Activated CD8-positive, alpha-beta memory T cell treated with anti-CD3 and anti-CD28 coated beads for 36 hours (primary cell): ENCODE results near the gene WEE2. TPM values are rescaled to one million over a fixed set of nuclear protein-coding genes. Genes with fewer than 3 reads are reported as not detected.
"Not testable (repeated sequence)": the region's sequence is repeated elsewhere in the genome, so short reads cannot be mapped to it uniquely, and the experiment has no call there.

ENCODE experiments used
- CTCF ChIA-PET: fragments of 350-600 bp; sonication (Branson Sonifier 250); formaldehyde crosslinking; loops from one replicate; lab custom pipeline; 2021; ENCODE audit warnings: antibody characterized with exemption; lab: Charles Lee
- POLR2A ChIA-PET: fragments of 350-600 bp; sonication (Branson Sonifier 250); formaldehyde crosslinking; loops from one replicate; lab custom pipeline; 2021; ENCODE audit warnings: antibody characterized with exemption; lab: Charles Lee
- total RNA-seq, 2 experiments: library from RNA; stranded (reverse); gene quantifications; one replicate each; pipeline ENCODE4 v1.2.3, GENCODE V29; 2021

The WEE2 gene
- total RNA-seq, 2 experiments from 2014 or later = not detected

DNA sequence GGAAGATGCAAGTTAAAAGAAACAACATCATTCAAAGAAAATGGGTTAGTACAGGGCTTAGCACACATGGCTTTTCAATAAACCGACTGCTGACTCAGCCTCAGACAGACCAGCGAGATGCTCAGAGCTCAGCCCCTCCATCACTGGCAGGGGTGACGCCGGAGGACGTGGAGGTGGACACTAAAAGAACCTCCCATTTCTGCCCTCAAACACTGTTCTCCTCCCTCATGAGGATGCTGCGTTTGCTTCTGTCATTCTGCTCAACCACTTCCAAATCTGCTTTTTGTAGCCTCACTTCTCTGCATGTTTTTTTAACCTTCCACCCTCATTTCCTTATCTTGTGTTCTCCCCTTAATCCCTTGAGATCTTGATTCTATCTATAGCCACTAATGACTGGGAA is 21.5 kb upstream of the WEE2 start:
- POLR2A ChIA-PET = no interaction called here
- CTCF ChIA-PET = no interaction called here

- POLR2A ChIA-PET = no interaction called here
- CTCF ChIA-PET = interaction anchor here (0.7 kb wide), 1 partner anchor 191 kb away, joined by 3 read pairs; no protein-coding TSS in a partner anchor
Measured at GRCh38 chr7:141688043-141688442, 20.1 kb upstream of the WEE2 start.

DNA sequence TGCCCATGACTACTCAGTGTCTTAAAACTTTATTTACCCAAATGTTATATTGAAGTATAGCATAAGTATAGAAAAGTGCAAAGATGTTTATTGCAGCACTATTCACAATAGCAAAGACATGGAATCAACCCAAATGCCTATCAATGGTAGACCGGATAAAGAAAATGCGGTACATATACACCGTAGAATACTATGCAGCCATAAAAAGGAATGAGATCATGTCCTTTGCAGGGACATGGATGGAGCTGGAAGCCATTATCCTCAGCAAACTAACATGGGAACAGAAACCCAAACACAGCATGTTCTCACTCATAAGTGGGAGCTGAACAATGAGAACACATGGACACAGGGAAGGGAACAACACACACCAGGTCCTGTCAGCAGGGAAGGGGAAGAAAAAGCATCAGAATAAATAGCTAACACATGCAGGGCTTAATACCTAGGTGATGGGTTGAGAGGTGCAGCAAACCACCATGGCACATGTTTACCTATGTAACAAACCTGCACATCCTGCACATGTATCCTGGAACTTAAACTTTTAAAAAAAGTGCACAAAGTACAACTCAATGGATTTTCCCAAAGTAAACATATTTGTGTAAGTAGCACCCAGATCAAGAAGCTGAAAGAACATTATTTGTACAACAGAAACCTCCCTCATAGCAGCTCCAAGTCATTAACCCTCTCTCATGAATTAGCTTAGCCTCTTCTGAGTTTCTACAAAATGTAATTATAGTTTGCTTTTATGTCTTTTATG is 18.9 kb upstream of the WEE2 start:
- CTCF ChIA-PET, POLR2A ChIA-PET: not testable (repeated sequence)

- POLR2A ChIA-PET = no interaction called here
- CTCF ChIA-PET = no interaction called here
Measured at GRCh38 chr7:141691540-141691939, 16.6 kb upstream of the WEE2 start.

- ChIA-PET POLR2A (no interaction called here), CTCF (no interaction called here)
Measured at GRCh38 chr7:141691961-141692360, 16.2 kb upstream of the WEE2 start.

DNA sequence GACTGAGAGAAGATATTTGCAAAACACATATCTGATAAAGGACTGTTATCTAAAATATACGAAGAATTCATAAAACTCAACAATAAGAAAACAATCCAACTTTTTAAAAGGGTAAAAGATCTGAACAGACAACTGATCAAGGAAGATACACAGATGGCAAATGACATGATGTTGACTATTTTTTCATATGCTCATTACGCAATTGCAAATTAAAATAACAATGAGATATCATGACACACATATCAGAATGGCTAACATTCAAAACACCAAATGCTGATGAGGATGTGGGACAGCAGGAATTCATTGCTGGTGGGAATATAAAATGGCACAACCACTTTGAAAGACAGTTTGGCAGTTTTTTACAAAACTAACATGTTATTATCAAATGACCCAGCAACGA is 15.1 kb upstream of the WEE2 start:
- POLR2A ChIA-PET = no interaction called here

GRCh38 chr7:141695803-141696289 is 12.3 kb upstream of the WEE2 start:
- CTCF ChIA-PET = no interaction called here
- POLR2A ChIA-PET = no interaction called here

More for the DNA sequence above, 15.1 kb upstream of the WEE2 start:
- CTCF ChIA-PET = no interaction called here

GRCh38 chr7:141696348-141696747 is 11.8 kb upstream of the WEE2 start:
- CTCF ChIA-PET = interaction anchor here (1.4 kb wide), 1 partner anchor 30 kb away, joined by 3 read pairs; no protein-coding TSS in a partner anchor
- POLR2A ChIA-PET = no interaction called here

- ChIA-PET CTCF (interaction anchor here (1.4 kb wide), 1 partner anchor 31 kb away, joined by 3 read pairs; no protein-coding TSS in a partner anchor), POLR2A (no interaction called here)
Measured at GRCh38 chr7:141697211-141697871, 10.8 kb upstream of the WEE2 start.

- CTCF ChIA-PET = interaction anchor here (1.4 kb wide), 1 partner anchor 40 kb away, joined by 4 read pairs; the partner anchor contains the start of gene SSBP1
Measured at GRCh38 chr7:141698247-141699015, 9.7 kb upstream of the WEE2 start.

GRCh38 chr7:141699860-141700259 is 8.3 kb upstream of the WEE2 start:
- CTCF ChIA-PET = no interaction called here
- POLR2A ChIA-PET = no interaction called here

More at GRCh38 chr7:141698247-141699015, 9.7 kb upstream of the WEE2 start:
- POLR2A ChIA-PET = no interaction called here

- ChIA-PET POLR2A (no interaction called here), CTCF (interaction anchor here (2.1 kb wide), 1 partner anchor 38 kb away, joined by 9 read pairs; the partner anchor contains the start of gene SSBP1)
Measured at GRCh38 chr7:141700296-141700847, 7.8 kb upstream of the WEE2 start.

GRCh38 chr7:141700848-141701371 is 7.2 kb upstream of the WEE2 start:
- POLR2A ChIA-PET = interaction anchor here (0.7 kb wide), 1 partner anchor 38 kb away, joined by 3 read pairs; no protein-coding TSS in a partner anchor
- CTCF ChIA-PET = interaction anchor here (0.6 to 2.1 kb wide), 3 partner anchors 37 to 451 kb away, joined by 3 to 9 read pairs (median 6); partner anchors contain the start of gene SSBP1

DNA sequence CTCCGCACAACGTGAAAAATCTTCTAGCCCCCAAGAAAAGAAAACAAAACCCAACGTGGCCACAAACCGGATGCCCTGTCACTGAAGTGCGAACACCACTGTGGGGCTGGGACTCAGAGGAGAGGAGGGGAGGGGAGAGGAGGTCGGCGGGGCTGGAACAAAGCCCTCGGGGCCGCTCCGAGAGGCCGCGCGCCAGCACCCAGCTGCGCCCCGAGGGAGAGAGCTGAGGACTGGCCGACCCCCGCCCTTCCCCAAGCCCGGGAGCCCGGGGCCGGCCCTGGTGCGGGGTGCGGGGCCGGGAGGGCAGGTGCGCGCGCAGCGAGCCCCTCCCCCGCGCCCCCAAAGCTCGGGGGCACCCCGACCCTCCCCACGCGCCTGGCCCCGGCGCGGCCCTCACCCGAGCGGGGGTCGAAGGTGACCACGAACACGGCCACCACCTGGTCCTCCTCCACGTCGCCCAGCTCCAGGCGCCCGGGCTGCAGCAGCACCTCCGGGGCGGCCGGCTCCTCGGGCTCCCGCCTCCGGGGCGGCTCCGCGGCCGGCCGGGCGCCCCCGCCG is 6.6 kb upstream of the WEE2 start:
- CTCF ChIA-PET = interaction anchor here (0.6 to 2.1 kb wide), 3 partner anchors 37 to 451 kb away, joined by 3 to 9 read pairs (median 6); partner anchors contain the start of gene SSBP1
- POLR2A ChIA-PET = interaction anchor here (0.7 kb wide), 1 partner anchor 38 kb away, joined by 3 read pairs; no protein-coding TSS in a partner anchor

- ChIA-PET POLR2A (interaction anchor here (0.8 kb wide), 1 partner anchor 36 kb away, joined by 4 read pairs; the partner anchor contains the start of gene SSBP1), CTCF (interaction anchor here (1.5 to 2.1 kb wide), 3 partner anchors 11 to 47 kb away, joined by 4 to 9 read pairs (median 6); partner anchors contain the start of gene SSBP1)
Measured at GRCh38 chr7:141702047-141702567, 6.0 kb upstream of the WEE2 start, which contains the start of gene DENND11. TSS of gene DENND11 (minus strand) at chr7:141702166. CDS start at chr7:141702153, 13 bp downstream.

DNA sequence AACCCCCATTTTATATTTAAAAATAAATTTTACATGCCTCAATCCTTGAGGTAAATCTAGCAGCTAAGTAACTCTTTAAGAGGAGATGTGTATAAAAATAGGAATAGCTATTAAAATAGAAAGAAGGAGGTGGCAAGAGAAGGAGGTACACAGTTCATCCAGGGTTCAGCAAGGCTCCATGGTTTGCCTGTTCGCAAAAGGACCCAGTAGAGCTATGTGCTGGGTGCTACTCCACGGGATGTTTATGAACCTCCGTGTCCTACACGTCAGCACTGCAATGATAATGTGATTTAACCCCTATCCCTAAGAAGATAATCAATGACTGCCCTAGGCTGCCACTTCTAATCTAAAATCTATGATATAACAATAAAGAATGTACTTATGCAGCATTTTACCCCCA is 5.3 kb upstream of the WEE2 start:
- POLR2A ChIA-PET = interaction anchor here (0.8 kb wide), 1 partner anchor 35 kb away, joined by 4 read pairs; the partner anchor contains the start of gene SSBP1
- CTCF ChIA-PET = interaction anchor here (1.5 kb wide), 1 partner anchor 11 kb away, joined by 4 read pairs; no protein-coding TSS in a partner anchor

GRCh38 chr7:141704112-141704511 is 4.0 kb upstream of the WEE2 start:
- CTCF ChIA-PET = interaction anchor here (0.9 kb wide), 1 partner anchor 34 kb away, joined by 3 read pairs; the partner anchor contains the start of gene SSBP1
- POLR2A ChIA-PET = no interaction called here
